H1 (cell line): Measurements from ENCODE around the gene ARID1B. TPM values are rescaled to one million over a fixed set of nuclear protein-coding genes. Genes with fewer than 3 reads are reported as not detected.

Experiments
- CTCF ChIA-PET: fragments of 300-600 bp; sonication (Branson Sonifier 250); formaldehyde crosslinking; loops from one replicate; lab custom pipeline; 2021; ENCODE audit not compliant: partially characterized antibody; lab: Charles Lee
- POLR2A ChIA-PET: fragments of 300-600 bp; sonication (Branson Sonifier 250); formaldehyde crosslinking; loops from one replicate; lab custom pipeline; 2021; ENCODE audit warnings: inconsistent platforms; ENCODE audit not compliant: partially characterized antibody; lab: Charles Lee
- DNase-seq, 2 experiments: peaks; one replicate each; pipeline versions ENCODE4 v3.0.0 to v3.0.0-alpha.2; 2010 to 2022; ENCODE audit warnings: low spot score in 2 of 2, low read depth in 1 of 2, mixed read lengths in 1 of 2
- FAIRE-seq: peaks from 2 replicates; lab custom pipeline; 2011; peaks lifted over from hg19 to GRCh38; lab: Jason Lieb, UNC
- H2AFZ ChIP-seq: 2 replicates; pipeline ENCODE4 v1.8.1; 2012; ENCODE audit warnings: low read length, inconsistent platforms
- H2AK5ac ChIP-seq: 2 replicates; pipeline ENCODE4 v1.6.1; 2013; ENCODE audit warnings: low read depth, low read length
- H2BK120ac ChIP-seq: replicated peaks from 2 replicates; pipeline ENCODE3; 2013; ENCODE audit warnings: low read depth, low read length, inconsistent platforms
- H2BK12ac ChIP-seq: 2 replicates; pipeline ENCODE4 v1.6.1; 2013; ENCODE audit warnings: low read depth, low read length
- H2BK15ac ChIP-seq: 2 replicates; pipeline ENCODE4 v1.6.1; 2013; ENCODE audit warnings: low read length
- H2BK20ac ChIP-seq: 2 replicates; pipeline ENCODE4 v1.6.1; 2013; ENCODE audit warnings: low read length
- H2BK5ac ChIP-seq: 2 replicates; pipeline ENCODE4 v1.6.1; 2013; ENCODE audit warnings: low read depth, low read length
- H3K14ac ChIP-seq: 2 replicates; pipeline ENCODE4 v1.6.1; 2013; ENCODE audit warnings: inconsistent platforms; ENCODE audit not compliant: insufficient read length
- H3K18ac ChIP-seq: 2 replicates; pipeline ENCODE4 v1.6.1; 2013; ENCODE audit warnings: low read length; ENCODE audit errors: extremely low read depth
- H3K23ac ChIP-seq: 2 replicates; pipeline ENCODE4 v1.6.1; 2013; ENCODE audit warnings: inconsistent platforms; ENCODE audit not compliant: insufficient read length
- H3K23me2 ChIP-seq: 2 replicates; pipeline ENCODE4 v1.6.1; 2013; ENCODE audit warnings: low read depth, low read length
- H3K27ac ChIP-seq: 2 replicates; pipeline ENCODE4 v1.6.1; 2011; ENCODE audit warnings: low read depth, low read length, inconsistent platforms
- H3K27me3 ChIP-seq, 4 experiments: replicated peaks in 1 of 4; 1 replicate in 1 of 4; 2 replicates in 3 of 4; pipeline versions ENCODE4 v1.6.1 to v1.8.1; 2011 to 2013; ENCODE audit warnings: low read length in 3 of 4, mild to moderate bottlenecking in 3 of 4, inconsistent platforms in 2 of 4, mixed read lengths in 2 of 4, moderate library complexity in 1 of 4; ENCODE audit not compliant: control insufficient read depth in 3 of 4, insufficient read depth in 3 of 4; ENCODE audit errors: extremely low read depth in 1 of 4
- H3K36me3 ChIP-seq, 4 experiments: 2 replicates each; pipeline versions ENCODE4 v1.6.1 to v1.8.1; 2011 to 2013; ENCODE audit warnings: mild to moderate bottlenecking in 4 of 4, low read length in 3 of 4, moderate library complexity in 2 of 4, control low read depth in 1 of 4, inconsistent platforms in 1 of 4; ENCODE audit not compliant: insufficient read depth in 4 of 4, control insufficient read depth in 2 of 4
- H3K4ac ChIP-seq: replicated peaks from 2 replicates; pipeline ENCODE3; 2013; ENCODE audit warnings: low read length, low read depth, mixed read lengths, inconsistent platforms; ENCODE audit not compliant: insufficient read length
- H3K4me1 ChIP-seq, 4 experiments: replicated peaks in 1 of 4; 1 replicate in 1 of 4; 2 replicates in 3 of 4; pipeline versions ENCODE4 v1.6.1 to v1.8.1; 2011 to 2013; ENCODE audit warnings: low read length in 3 of 4, inconsistent platforms in 2 of 4, mixed read lengths in 1 of 4; ENCODE audit not compliant: insufficient read depth in 4 of 4, control insufficient read depth in 3 of 4
- H3K4me2 ChIP-seq, 2 experiments: 2 replicates each; pipeline versions ENCODE4 v1.6.1 to v1.8.1; 2011 to 2013; ENCODE audit warnings: low read depth in 2 of 2, low read length in 2 of 2, control low read depth in 1 of 2, inconsistent platforms in 1 of 2, mild to moderate bottlenecking in 1 of 2; ENCODE audit not compliant: insufficient read depth in 1 of 2
- H3K4me3 ChIP-seq, 4 experiments: fragments of 200-600, 300-600 bp in 1 of 4; sonication (generic), shearing (Covaris generic), sonication (Bioruptor Twin) in 1 of 4; 2 replicates each; pipeline versions ENCODE4 v1.5.1 to v1.8.1; 2011 to 2016; ENCODE audit warnings: low read length in 4 of 4, low read depth in 3 of 4, control low read depth in 2 of 4, inconsistent platforms in 2 of 4, mild to moderate bottlenecking in 2 of 4, mixed read lengths in 1 of 4, moderate library complexity in 1 of 4; ENCODE audit not compliant: insufficient read depth in 2 of 4; ENCODE audit errors: extremely low read depth in 1 of 4
- H3K56ac ChIP-seq: replicated peaks from 2 replicates; pipeline ENCODE3; 2013; ENCODE audit warnings: low read depth, mild to moderate bottlenecking, mixed read lengths, low read length, inconsistent platforms; ENCODE audit not compliant: insufficient read length
- H3K79me1 ChIP-seq: 2 replicates; pipeline ENCODE4 v1.6.1; 2013; ENCODE audit warnings: low read depth, low read length, control low read depth
- H3K79me2 ChIP-seq, 2 experiments: 2 replicates each; pipeline versions ENCODE4 v1.6.1 to v1.8.1; 2012 to 2013; ENCODE audit warnings: low read length in 2 of 2, mild to moderate bottlenecking in 2 of 2, inconsistent platforms in 1 of 2; ENCODE audit not compliant: insufficient read depth in 2 of 2, control insufficient read depth in 1 of 2
- H3K9ac ChIP-seq, 4 experiments: replicated peaks in 1 of 4; 1 replicate in 1 of 4; 2 replicates in 3 of 4; pipeline versions ENCODE4 v1.6.1 to v1.8.1; 2011 to 2013; ENCODE audit warnings: low read depth in 3 of 4, low read length in 3 of 4, control low read depth in 2 of 4, mild to moderate bottlenecking in 2 of 4, moderate library complexity in 2 of 4, inconsistent platforms in 1 of 4; ENCODE audit errors: extremely low read depth in 1 of 4
- H3K9me3 ChIP-seq, 2 experiments: 2 replicates each; pipeline versions ENCODE4 v1.6.1 to v1.8.1; 2012 to 2013; ENCODE audit warnings: mild to moderate bottlenecking in 2 of 2, moderate library complexity in 2 of 2, control low read depth in 1 of 2, inconsistent platforms in 1 of 2, low read depth in 1 of 2, low read length in 1 of 2, mixed read lengths in 1 of 2; ENCODE audit not compliant: insufficient read depth in 2 of 2
- H4K20me1 ChIP-seq, 2 experiments: replicated peaks in 1 of 2; 2 replicates each; pipeline versions ENCODE3 to v1.8.1; 2011 to 2013; ENCODE audit warnings: inconsistent platforms in 2 of 2, low read length in 2 of 2, mild to moderate bottlenecking in 1 of 2; ENCODE audit not compliant: insufficient read depth in 2 of 2, control insufficient read depth in 1 of 2
- H4K5ac ChIP-seq: 2 replicates; pipeline ENCODE4 v1.6.1; 2013; ENCODE audit warnings: low read length, low read depth, mixed read lengths, inconsistent platforms; ENCODE audit not compliant: insufficient read length
- H4K8ac ChIP-seq: 2 replicates; pipeline ENCODE4 v1.8.0; 2013; ENCODE audit warnings: mild to moderate bottlenecking, moderate library complexity, low read length, inconsistent platforms; ENCODE audit not compliant: insufficient read depth; ENCODE audit errors: extremely low read depth
- H4K91ac ChIP-seq: replicated peaks from 2 replicates; pipeline ENCODE3; 2013; ENCODE audit warnings: low read length, mixed read lengths, inconsistent platforms; ENCODE audit not compliant: insufficient read length
- BACH1 ChIP-seq: IDR thresholded peaks from 2 replicates; pipeline ENCODE4 v1.6.1; 2012; ENCODE audit warnings: low read length, improper control_type of control experiment
- CTBP2 ChIP-seq: IDR thresholded peaks from 2 replicates; pipeline ENCODE4 v1.7.0; 2011; ENCODE audit warnings: borderline replicate concordance, mild to moderate bottlenecking, moderate library complexity, mixed read lengths, low read length; ENCODE audit not compliant: insufficient read depth, insufficient read length
- GTF2F1 ChIP-seq: IDR thresholded peaks from 2 replicates; pipeline ENCODE4 v1.6.1; 2012; ENCODE audit warnings: low read depth, low read length, improper control_type of control experiment, borderline replicate concordance
- HDAC2 ChIP-seq, 2 experiments: fragments of 300-600 bp in 1 of 2; sonication (generic) in 1 of 2; IDR thresholded peaks; 2 replicates each; pipeline ENCODE4 v1.6.1; 2011 to 2012; ENCODE audit warnings: low read depth in 2 of 2, low read length in 2 of 2, mild to moderate bottlenecking in 2 of 2, moderate library complexity in 2 of 2, borderline replicate concordance in 1 of 2, inconsistent platforms in 1 of 2
- SP1 ChIP-seq: IDR thresholded peaks from 2 replicates; pipeline ENCODE4 v1.6.1; 2011; ENCODE audit warnings: low read depth, low read length
- SP2 ChIP-seq: IDR thresholded peaks from 2 replicates; pipeline ENCODE4 v1.6.1; 2012; ENCODE audit warnings: mild to moderate bottlenecking, low read length, inconsistent platforms
- SP4 ChIP-seq: IDR thresholded peaks from 2 replicates; pipeline ENCODE4 v1.6.1; 2012; ENCODE audit warnings: low read length, inconsistent platforms
- WGBS, 2 experiments: shearing (Covaris generic) in 1 of 2; methylation state at CpG; one replicate each; pipeline versions ENCODE4 v1.1.6 to v1.1.7; 2013 to 2015; ENCODE audit warnings: low lambda C conversion rate in 2 of 2, mixed read lengths in 2 of 2, inconsistent platforms in 1 of 2, low coverage in 1 of 2, missing lambda C conversion rate in 1 of 2; ENCODE audit not compliant: insufficient replicate concordance in 2 of 2, insufficient coverage in 1 of 2, insufficient read length in 1 of 2; ENCODE audit errors: extremely low coverage in 1 of 2, missing lambda C conversion rate in 1 of 2; 5-methylcytosine and 5-hydroxymethylcytosine counted together
- polyA plus RNA-seq, 7 experiments: library from polyadenylated mRNA; depleted of rRNA in 3 of 7; stranded (reverse) in 5 of 7; unstranded in 2 of 7; fragments of >200 nt in 5 of 7; fragments of 200-250 nt in 2 of 7; gene quantifications; 1 replicate in 5 of 7; 2 replicates in 1 of 7; 4 replicates in 1 of 7; pipeline versions ENCODE4 v1.2.1 to v1.2.3, GENCODE V29; 2011 to 2013; ENCODE audit warnings: missing spikeins in 2 of 7, mixed read lengths in 2 of 7
- total RNA-seq: library from RNA; stranded (reverse); fragmentation: NEBNext Ultra II Directional; extraction: Animal tissue kit (Norgen Biotek cat#: 25700); gene quantifications from 2 replicates; pipeline ENCODE4 v1.2.1, GENCODE V29; 2021

ARID1B gene
- total and polyA plus RNA-seq, 2 of the 8 experiments (the other 6 are each of a cell fraction or from before 2014, with no cell fraction given), result 24.3 to 70.3 TPM

GRCh38 chr6:157210954-157211353, 433.8 kb downstream of the ARID1B start:
- WGBS, 2 experiments, result 96% methylated on average over 3 of the region's 3 CpGs; no CpG with 5 or more reads in 1 of the 2 experiments
- POLR2A ChIA-PET, result interaction anchor here (1.1 kb wide), 1 partner anchor 12 kb away, joined by 3 read pairs; no protein-coding TSS in a partner anchor
- CTCF ChIA-PET, result interaction anchor here (0.9 to 1.1 kb wide), 2 partner anchors 12 to 54 kb away, joined by 3 read pairs; no protein-coding TSS in a partner anchor

More at GRCh38 chr6:157210954-157211353, 433.8 kb downstream of the ARID1B start:
- Histone ChIP-seq H2BK5ac (no peak overlapping the region), H3K27me3 (no peaks in the 10 kb centered on the region), H3K79me2 (no peaks in the 10 kb centered on the region), H4K91ac (no peak overlapping the region), H3K23ac (no peak overlapping the region), H3K4me2 (no peak overlapping the region), H3K56ac (no peak overlapping the region), H2BK20ac (no peak overlapping the region), H3K27ac (no peak overlapping the region), H4K20me1 (peaks cover 0 to 4% of the 10 kb centered on the region in 2 experiments), H3K9me3 (no peaks in the 10 kb centered on the region), H2AFZ (no peak overlapping the region), H4K5ac (no peak overlapping the region), H3K4ac (no peak overlapping the region), H2BK120ac (no peak overlapping the region), H3K14ac (no peak overlapping the region), H3K23me2 (no peaks in the 10 kb centered on the region), H4K8ac (no peak overlapping the region), H2BK12ac (no peak overlapping the region), H3K4me1 (no peaks in the 10 kb centered on the region), H3K9ac (no peak overlapping the region; a peak in 1 of 7 replicates), H3K36me3 (peaks cover 0 to 19% (median 2%) of the 10 kb centered on the region in 4 experiments; a peak in 5 of 8 replicates), H2BK15ac (no peak overlapping the region), H3K79me1 (no peaks in the 10 kb centered on the region), H3K4me3 (no peak overlapping the region), H3K18ac (no peak overlapping the region), H2AK5ac (no peak overlapping the region)
- no peak for FAIRE-seq
- TF ChIP-seq SP4 (no peak), SP2 (no peak), HDAC2 (IDR thresholded peaks at IDR 0.05; ENCODE audit: borderline replicate concordance in 1 of 2, low read depth in 2 of 2, low read length in 2 of 2) (no peak), GTF2F1 (no peak), CTBP2 (no peak), SP1 (no peak), BACH1 (no peak)
- no peak for DNase-seq
